GM10248 (cell line): ENCODE data around the gene PACS1.
"Not testable (repeated sequence)": the region's sequence is repeated elsewhere in the genome, so short reads cannot be mapped to it uniquely, and the experiment has no call there.

Experiments used
- CTCF ChIA-PET: fragments of 300-600 bp; sonication (Branson Sonifier 250); formaldehyde crosslinking; extraction: SDS; loops from one replicate; lab custom pipeline; 2021; ENCODE audit warnings: antibody characterized with exemption; lab: Yijun Ruan, JAX
- POLR2A ChIA-PET: fragments of 350-650 bp; sonication (Branson Sonifier 250); formaldehyde crosslinking; extraction: SDS; loops from one replicate; lab custom pipeline; 2020; ENCODE audit warnings: antibody characterized with exemption; lab: Yijun Ruan, JAX
- DNase-seq: peaks from one replicate; pipeline ENCODE4 v3.0.0; 2012; ENCODE audit errors: extremely low spot score
- CTCF ChIP-seq: IDR thresholded peaks from 2 replicates; pipeline ENCODE4 v1.5.1; 2012; ENCODE audit warnings: mild to moderate bottlenecking, low read depth; ENCODE audit errors: extremely low read depth, missing control alignments, control extremely low read depth

PACS1 gene

DNA sequence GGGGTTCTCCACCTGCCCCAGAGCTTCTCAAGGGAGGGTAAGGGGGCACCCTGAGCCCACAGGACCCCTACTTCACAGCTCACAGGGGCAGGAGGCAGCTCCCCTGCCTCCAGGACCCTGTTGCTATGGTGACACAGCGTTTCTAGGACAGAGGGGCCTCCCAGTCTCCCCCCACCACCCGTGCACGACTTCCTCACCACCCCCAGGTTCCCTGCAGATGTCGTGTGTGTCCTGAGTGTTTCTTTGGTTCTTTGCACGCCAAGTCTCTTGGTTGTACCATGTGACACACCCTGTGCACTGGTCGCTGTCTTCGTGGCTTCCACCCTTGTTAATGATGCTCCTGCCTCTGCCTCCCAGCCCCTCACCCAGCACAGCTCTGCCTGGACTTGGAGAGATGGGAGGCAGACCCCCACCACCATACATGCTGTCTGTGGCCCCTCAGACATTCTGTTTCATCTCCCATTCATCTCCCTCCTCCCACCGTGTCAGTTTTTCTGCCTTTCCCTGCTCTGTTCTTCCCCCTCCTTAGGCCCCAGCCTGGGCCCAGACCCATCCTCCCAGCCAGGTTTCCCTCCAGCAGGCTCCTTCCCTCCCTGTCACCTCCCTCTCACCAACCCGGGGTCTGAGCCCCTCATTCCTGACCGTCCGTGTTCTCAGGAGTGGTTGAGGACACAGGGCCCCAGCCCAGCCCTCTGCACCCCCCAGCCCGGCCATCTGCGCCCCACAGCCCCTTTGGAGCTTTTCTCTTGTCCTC lies 173.9 kb downstream of the PACS1 start:
- ChIA-PET POLR2A (no interaction called here), CTCF (interaction anchor here (2.7 to 3.6 kb wide), 2 partner anchors 21 kb away, joined by 15 to 18 read pairs; no protein-coding TSS in a partner anchor)
- no peak for TF ChIP-seq CTCF
- DNase-seq, result no peak

GRCh38 chr11:66247295-66247694 lies 177.2 kb downstream of the PACS1 start:
- no peak for TF ChIP-seq CTCF
- ChIA-PET POLR2A (no interaction called here), CTCF (interaction anchor here (0.9 to 1.2 kb wide), 2 partner anchors 25 to 64 kb away, joined by 3 to 5 read pairs; no protein-coding TSS in a partner anchor)
- no peak for DNase-seq

DNA sequence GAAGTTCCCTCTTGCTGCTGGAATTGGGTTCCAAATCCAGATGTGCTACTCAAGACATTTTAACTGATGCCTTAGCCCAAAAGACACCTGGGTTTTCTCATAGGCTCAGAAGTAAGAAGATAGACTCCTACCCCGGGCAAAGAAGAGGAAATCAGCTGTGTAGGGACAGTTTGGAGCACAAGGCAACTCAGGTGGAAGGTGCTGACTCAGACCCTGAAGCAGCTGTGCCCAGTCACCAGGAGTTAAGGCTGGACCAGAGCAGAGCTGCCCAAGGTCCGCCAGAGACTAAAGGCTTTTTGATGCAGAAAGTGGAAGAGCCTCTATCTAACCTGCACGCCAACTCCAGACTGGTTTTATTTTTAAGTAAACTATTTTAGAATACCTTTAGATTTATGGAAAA lies 177.7 kb downstream of the PACS1 start:
- no peak for DNase-seq
- ChIA-PET POLR2A (no interaction called here), CTCF (interaction anchor here (0.9 to 1.2 kb wide), 2 partner anchors 25 to 64 kb away, joined by 3 to 5 read pairs; no protein-coding TSS in a partner anchor)
- no peak for TF ChIP-seq CTCF

GRCh38 chr11:66248903-66249302 lies 178.8 kb downstream of the PACS1 start:
- ChIA-PET POLR2A (no interaction called here), CTCF (no interaction called here)
- no peak for TF ChIP-seq CTCF

GRCh38 chr11:66251809-66252208 lies 181.7 kb downstream of the PACS1 start:
- no peak for DNase-seq
- ChIA-PET POLR2A (no interaction called here), CTCF (interaction anchor here (1.3 to 2.2 kb wide), 5 partner anchors 9 to 137 kb away, joined by 3 to 18 read pairs (median 5); no protein-coding TSS in a partner anchor)
- no peak for TF ChIP-seq CTCF

More at GRCh38 chr11:66248903-66249302, 178.8 kb downstream of the PACS1 start:
- DNase-seq, result no peak

DNA sequence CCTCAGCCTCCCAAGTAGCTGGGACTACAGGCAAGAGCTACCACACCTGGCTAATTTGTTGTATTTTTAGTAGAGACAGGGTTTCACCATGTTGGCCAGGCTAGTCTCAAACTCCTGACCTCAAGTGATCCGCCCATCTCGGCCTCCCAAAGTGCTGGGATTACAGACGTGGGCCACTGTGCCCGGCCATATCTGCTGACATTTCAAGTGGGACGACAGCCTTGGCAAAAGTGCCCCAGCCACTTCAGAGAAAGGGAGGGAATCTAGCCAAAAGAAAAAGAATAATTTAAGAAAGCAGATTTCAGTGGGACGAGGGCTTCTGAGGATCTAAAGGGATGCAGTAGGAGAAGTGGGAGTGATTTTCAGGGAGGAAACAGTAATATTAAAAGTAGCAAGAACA lies 183.0 kb downstream of the PACS1 start:
- POLR2A ChIA-PET, DNase-seq: not testable (repeated sequence)
- CTCF ChIA-PET, result interaction anchor here (1.3 to 2.2 kb wide), 3 partner anchors 8 to 136 kb away, joined by 4 to 18 read pairs (median 5); no protein-coding TSS in a partner anchor

DNA sequence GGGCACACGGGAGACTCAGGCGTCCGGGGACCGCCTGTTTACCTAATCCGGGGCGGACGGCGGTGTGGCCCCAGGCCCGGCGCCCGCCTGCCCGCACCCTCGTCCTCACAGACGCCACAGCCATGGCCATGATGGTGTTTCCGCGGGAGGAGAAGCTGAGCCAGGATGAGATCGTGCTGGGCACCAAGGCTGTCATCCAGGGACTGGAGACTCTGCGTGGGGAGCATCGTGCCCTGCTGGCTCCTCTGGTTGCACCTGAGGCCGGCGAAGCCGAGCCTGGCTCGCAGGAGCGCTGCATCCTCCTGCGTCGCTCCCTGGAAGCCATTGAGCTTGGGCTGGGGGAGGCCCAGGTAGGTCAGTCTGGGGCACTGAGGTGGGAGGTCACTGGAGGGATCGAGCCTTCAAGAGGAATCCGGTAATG lies 188.4 kb downstream of the PACS1 start:
- CTCF ChIA-PET, result interaction anchor here (0.6 to 1.3 kb wide), 6 partner anchors 15 to 553 kb away, joined by 3 to 4 read pairs (median 4); no protein-coding TSS in a partner anchor
- no peak for TF ChIP-seq CTCF
- POLR2A ChIA-PET, result no interaction called here
- no peak for DNase-seq
